ENCODE measurements around the gene JMJD7.

GRCh38 chr15:41866263-41866703 is 38.4 kb downstream of the JMJD7 start:
- TF ChIP-seq CTCF (IDR thresholded peaks at IDR 0.05) (no peak), POLR2A (IDR thresholded peaks at IDR 0.05) (no peak)
